ENCODE results near the gene FANCI. TPM values are rescaled to one million over a fixed set of nuclear protein-coding genes. Genes with fewer than 3 reads are reported as not detected.
A peak's percentile ranks its signal among the peaks of the same experiment; 100 is the strongest.

FANCI gene
- total and polyA plus RNA-seq, 8 donors = 5.7 to 43.8 (median 9.1) TPM

- Histone ChIP-seq H3K27ac (no peak overlapping the region), H3K27me3 (peaks cover 32 to 100% (median 91%) of the 10 kb centered on the region in 3 donors), H3K4me3 (peak overlapping the region; percentile 37 to 52 (median 44)), H3K4me1 (peaks cover 16 to 35% (median 29%) of the 10 kb centered on the region in 4 donors), H3K9me3 (no peaks in the 10 kb centered on the region), H3K36me3 (no peaks in the 10 kb centered on the region)
- intact Hi-C loops (cut with DNase I; ENCODE audit: low total_unique reads) = no loop called here
- WGBS, 5 donors = 1 to 5% (median 3%) methylated on average over 41 to 68 of the region's 68 CpGs
- DNase-seq = peak; percentile 81 to 93
- no peak for TF ChIP-seq EP300 (IDR thresholded peaks at IDR 0.05)
- no peak for TF ChIP-seq POLR2AphosphoS5 (IDR thresholded peaks at IDR 0.05)
- peak in 6 of 7 experiments; percentile 88 to 99 (median 98) for TF ChIP-seq CTCF (IDR thresholded peaks at IDR 0.05)
- no peak for TF ChIP-seq POLR2A (IDR thresholded peaks at IDR 0.05)
Observed at GRCh38 chr15:89358755-89359439, 115.1 kb downstream of the FANCI start.

GRCh38 chr15:89359471-89360293, 115.9 kb downstream of the FANCI start:
- TF ChIP-seq POLR2A (IDR thresholded peaks at IDR 0.05) (no peak), EP300 (IDR thresholded peaks at IDR 0.05) (no peak), CTCF (IDR thresholded peaks at IDR 0.05) (no peak)
- intact Hi-C loops (cut with DNase I; ENCODE audit: low total_unique reads) = loop anchor here (5.0 kb wide), 1 partner anchor 73 kb away; no protein-coding TSS in a partner anchor
- H3K9me3 ChIP-seq = no peaks in the 10 kb centered on the region
- H3K36me3 ChIP-seq = no peaks in the 10 kb centered on the region
- no peak overlapping the region for H3K27ac ChIP-seq
- DNase-seq = no peak
- peaks cover 39 to 100% (median 94%) of the 10 kb centered on the region in 3 donors for H3K27me3 ChIP-seq
- H3K4me1 ChIP-seq = peaks cover 16 to 35% (median 29%) of the 10 kb centered on the region in 4 donors
- WGBS, 5 donors = 9 to 13% (median 10%) methylated on average over 22 to 32 of the region's 32 CpGs
- H3K4me3 ChIP-seq = peak overlapping the region in 3 of 4 donors; percentile 38 to 52 (median 51)

GRCh38 chr15:89360294-89360971, 116.7 kb downstream of the FANCI start:
- no peak overlapping the region for H3K27ac ChIP-seq
- no peaks in the 10 kb centered on the region for H3K36me3 ChIP-seq
- WGBS, 5 donors = 4 to 12% (median 7%) methylated on average over 31 of the region's 31 CpGs
- TF ChIP-seq POLR2AphosphoS5 (IDR thresholded peaks at IDR 0.05) (no peak), POLR2A (IDR thresholded peaks at IDR 0.05) (no peak), EP300 (IDR thresholded peaks at IDR 0.05) (no peak), CTCF (IDR thresholded peaks at IDR 0.05) (no peak)
- peaks cover 44 to 100% (median 94%) of the 10 kb centered on the region in 3 donors for H3K27me3 ChIP-seq
- no peak for DNase-seq
- H3K4me1 ChIP-seq = peaks cover 16 to 35% (median 29%) of the 10 kb centered on the region in 4 donors
- H3K9me3 ChIP-seq = no peaks in the 10 kb centered on the region
- H3K4me3 ChIP-seq = no peak overlapping the region
- intact Hi-C loops (cut with DNase I; ENCODE audit: low total_unique reads) = loop anchor here (5.0 kb wide), 1 partner anchor 72 kb away; no protein-coding TSS in a partner anchor
